Suprapubic skin (tissue), 4 donors: ENCODE data around the gene MMP21. TPM values are rescaled to one million over a fixed set of nuclear protein-coding genes. Genes with fewer than 3 reads are reported as not detected.

Experiments used
- DNase-seq, 2 donors: peaks; one replicate each; pipeline ENCODE4 v3.0.0-alpha.2; 2019; ENCODE audit warnings: low spot score in 2 of 2
- H3K27ac ChIP-seq: fragments of 200-600 bp; sonication (generic); one replicate; pipeline ENCODE4 v1.5.1; 2019
- H3K27me3 ChIP-seq: fragments of 200-600 bp; sonication (generic); one replicate; pipeline ENCODE4 v1.5.1; 2019
- H3K36me3 ChIP-seq: fragments of 200-600 bp; sonication (generic); one replicate; pipeline ENCODE4 v1.5.1; 2019
- H3K4me1 ChIP-seq: fragments of 200-600 bp; sonication (generic); one replicate; pipeline ENCODE4 v1.5.1; 2019
- H3K4me3 ChIP-seq: fragments of 200-600 bp; sonication (generic); one replicate; pipeline ENCODE4 v1.5.1; 2019; ENCODE audit warnings: mild to moderate bottlenecking
- H3K9me3 ChIP-seq: fragments of 200-600 bp; sonication (generic); one replicate; pipeline ENCODE4 v1.5.1; 2019
- CTCF ChIP-seq, 2 donors: fragments of 200-600 bp in 1 of 2; fragments of 450-650 bp in 1 of 2; sonication (generic) in 1 of 2; IDR thresholded peaks; one replicate each; pipeline ENCODE4 v1.5.1; 2016 to 2019; ENCODE audit warnings: antibody characterized with exemption in 2 of 2, mild to moderate bottlenecking in 1 of 2, moderate library complexity in 1 of 2
- EP300 ChIP-seq: sonication (generic); formaldehyde crosslinking; IDR thresholded peaks from one replicate; pipeline ENCODE4 v1.6.1; 2017; ENCODE audit warnings: antibody characterized with exemption
- POLR2A ChIP-seq, 2 donors: fragments of 450-650 bp; IDR thresholded peaks; one replicate each; pipeline ENCODE4 v1.6.1; 2017; ENCODE audit warnings: antibody characterized with exemption in 2 of 2, mild to moderate bottlenecking in 2 of 2, moderate library complexity in 2 of 2
- POLR2AphosphoS5 ChIP-seq, 3 donors: sonication (generic); formaldehyde crosslinking; IDR thresholded peaks; one replicate each; pipeline ENCODE4 v1.6.1; 2017; ENCODE audit warnings: antibody characterized with exemption in 3 of 3
- WGBS: methylation state at CpG from one replicate; pipeline ENCODE4 v1.1.5; 2018; 5-methylcytosine and 5-hydroxymethylcytosine counted together
- total RNA-seq, 4 donors: library from RNA; depleted of rRNA; stranded (reverse); fragments of >200 nt; gene quantifications; one replicate each; pipeline ENCODE4 v1.1.0, GENCODE V29; 2016

MMP21 gene
- total RNA-seq, 4 donors from 2014 or later, result 0.23 to 0.48 TPM; not detected in 2

GRCh38 chr10:125782054-125782453, 6.4 kb upstream of the MMP21 start:
- no peaks in the 10 kb centered on the region for H3K27me3 ChIP-seq
- TF ChIP-seq POLR2AphosphoS5 (IDR thresholded peaks at IDR 0.05) (no peak), POLR2A (IDR thresholded peaks at IDR 0.05) (no peak), CTCF (IDR thresholded peaks at IDR 0.05) (no peak), EP300 (no peak)
- DNase-seq, result no peak
- H3K27ac ChIP-seq, result no peak overlapping the region
- no peaks in the 10 kb centered on the region for H3K4me1 ChIP-seq
- H3K36me3 ChIP-seq, result no peaks in the 10 kb centered on the region
- WGBS, result 90% methylated on average over 11 of the region's 11 CpGs
- H3K9me3 ChIP-seq, result no peaks in the 10 kb centered on the region
- H3K4me3 ChIP-seq, result no peak overlapping the region

GRCh38 chr10:125781374-125781773, 5.8 kb upstream of the MMP21 start:
- Histone ChIP-seq H3K4me1 (no peaks in the 10 kb centered on the region), H3K27me3 (no peaks in the 10 kb centered on the region), H3K4me3 (no peak overlapping the region), H3K36me3 (no peaks in the 10 kb centered on the region), H3K9me3 (no peaks in the 10 kb centered on the region), H3K27ac (no peak overlapping the region)
- TF ChIP-seq POLR2AphosphoS5 (IDR thresholded peaks at IDR 0.05) (no peak), EP300 (no peak), POLR2A (IDR thresholded peaks at IDR 0.05) (no peak), CTCF (IDR thresholded peaks at IDR 0.05) (no peak)
- no peak for DNase-seq
- 95% methylated on average over 8 of the region's 8 CpGs for WGBS

- WGBS, result 86% methylated on average over 9 of the region's 10 CpGs
- DNase-seq, result no peak
- no peak for TF ChIP-seq POLR2AphosphoS5 (IDR thresholded peaks at IDR 0.05)
- no peak for TF ChIP-seq EP300
- no peak for TF ChIP-seq CTCF (IDR thresholded peaks at IDR 0.05)
- TF ChIP-seq POLR2A (IDR thresholded peaks at IDR 0.05), result no peak
- no peak overlapping the region for H3K27ac ChIP-seq
- no peaks in the 10 kb centered on the region for H3K36me3 ChIP-seq
- H3K4me1 ChIP-seq, result no peaks in the 10 kb centered on the region
- H3K9me3 ChIP-seq, result no peaks in the 10 kb centered on the region
- no peaks in the 10 kb centered on the region for H3K27me3 ChIP-seq
- no peak overlapping the region for H3K4me3 ChIP-seq
These were observed 4.0 kb upstream of the MMP21 start for GRCh38 chr10:125779403-125780327.

- DNase-seq, result no peak
- TF ChIP-seq POLR2AphosphoS5 (IDR thresholded peaks at IDR 0.05) (no peak), POLR2A (IDR thresholded peaks at IDR 0.05) (no peak), CTCF (IDR thresholded peaks at IDR 0.05) (no peak), EP300 (no peak)
- Histone ChIP-seq H3K36me3 (no peaks in the 10 kb centered on the region), H3K27ac (no peak overlapping the region), H3K4me3 (no peak overlapping the region), H3K27me3 (peaks cover 3% of the 10 kb centered on the region), H3K9me3 (no peaks in the 10 kb centered on the region), H3K4me1 (no peaks in the 10 kb centered on the region)
- 76% methylated on average over 5 of the region's 5 CpGs for WGBS
These were observed 2.9 kb upstream of the MMP21 start for GRCh38 chr10:125778556-125778955.

GRCh38 chr10:125777806-125778205, 2.2 kb upstream of the MMP21 start:
- no peaks in the 10 kb centered on the region for H3K9me3 ChIP-seq
- DNase-seq, result no peak
- no peak overlapping the region for H3K27ac ChIP-seq
- H3K4me1 ChIP-seq, result no peaks in the 10 kb centered on the region
- 86% methylated on average over 9 of the region's 9 CpGs for WGBS
- H3K36me3 ChIP-seq, result no peaks in the 10 kb centered on the region
- no peak for TF ChIP-seq POLR2A (IDR thresholded peaks at IDR 0.05)
- no peak for TF ChIP-seq EP300
- TF ChIP-seq POLR2AphosphoS5 (IDR thresholded peaks at IDR 0.05), result no peak
- TF ChIP-seq CTCF (IDR thresholded peaks at IDR 0.05), result no peak
- H3K4me3 ChIP-seq, result no peak overlapping the region
- peaks cover 3% of the 10 kb centered on the region for H3K27me3 ChIP-seq
